Neural cell (in vitro differentiated cells): Measurements from ENCODE around the gene RSU1. TPM values are rescaled to one million over a fixed set of nuclear protein-coding genes. Genes with fewer than 3 reads are reported as not detected.
A peak's percentile ranks its signal among the peaks of the same experiment; 100 is the strongest.

Experiments used
- H2AFZ ChIP-seq: fragments of 200-600, 300-800 bp; sonication (generic), shearing (Covaris generic); 2 replicates; pipeline ENCODE4 v1.6.0; 2014; ENCODE audit warnings: low read depth, mild to moderate bottlenecking, antibody characterized with exemption, low read length, moderate library complexity
- H3F3A ChIP-seq: fragments of 200-600 bp; shearing (Covaris generic); 2 replicates; pipeline ENCODE4 v1.6.1; 2016; ENCODE audit warnings: mild to moderate bottlenecking, moderate library complexity, mixed read lengths, antibody characterized with exemption, low read length; ENCODE audit not compliant: insufficient read depth, poor library complexity, severe bottlenecking
- H3K27ac ChIP-seq: fragments of 200-600, 300-800 bp; sonication (generic), shearing (Covaris generic); 2 replicates; pipeline ENCODE4 v1.5.1; 2014; ENCODE audit warnings: mild to moderate bottlenecking, low read length, moderate library complexity
- H3K27me3 ChIP-seq: fragments of 300-800, 200-600 bp; sonication (generic), shearing (Covaris generic); 2 replicates; pipeline ENCODE4 v1.6.0; 2014; ENCODE audit warnings: mild to moderate bottlenecking, low read depth, low read length, moderate library complexity; ENCODE audit not compliant: insufficient read depth
- H3K36me3 ChIP-seq: fragments of 300-800, 200-600 bp; sonication (generic), shearing (Covaris generic); 2 replicates; pipeline ENCODE4 v1.5.1; 2014; ENCODE audit warnings: mild to moderate bottlenecking, antibody characterized with exemption, low read length, moderate library complexity; ENCODE audit not compliant: insufficient read depth
- H3K4me2 ChIP-seq: fragments of 300-800, 200-600 bp; sonication (generic), shearing (Covaris generic); 2 replicates; pipeline ENCODE4 v1.6.0; 2014; ENCODE audit warnings: mild to moderate bottlenecking, low read length
- H3K4me3 ChIP-seq: fragments of 300-800, 200-600 bp; sonication (generic), shearing (Covaris generic); 2 replicates; pipeline ENCODE4 v1.5.1; 2014; ENCODE audit warnings: mild to moderate bottlenecking, low read length, moderate library complexity
- H3K79me2 ChIP-seq: fragments of 200-600 bp; shearing (Covaris generic); replicated peaks from 2 replicates; pipeline ENCODE4 v1.6.0; 2014; ENCODE audit warnings: mild to moderate bottlenecking, low read length, moderate library complexity; ENCODE audit not compliant: insufficient read depth
- H3K9ac ChIP-seq: fragments of 300-800, 200-600 bp; sonication (generic), shearing (Covaris generic); 2 replicates; pipeline ENCODE4 v1.6.1; 2016; ENCODE audit warnings: mild to moderate bottlenecking, low read length, mixed read lengths
- H3K9me2 ChIP-seq: fragments of 200-600 bp; shearing (Covaris generic); 2 replicates; pipeline ENCODE4 v1.6.1; 2016; ENCODE audit warnings: mild to moderate bottlenecking, low read length, mixed read lengths; ENCODE audit not compliant: insufficient read depth
- H3K9me3 ChIP-seq: fragments of 200-600, 300-800 bp; sonication (generic), shearing (Covaris generic); 2 replicates; pipeline ENCODE4 v1.6.1; 2016; ENCODE audit warnings: mild to moderate bottlenecking, mixed run types, low read length, moderate library complexity, mixed read lengths
- H4K20me1 ChIP-seq: fragments of 200-600 bp; shearing (Covaris generic); 2 replicates; pipeline ENCODE4 v1.6.1; 2016; ENCODE audit warnings: mild to moderate bottlenecking, mixed run types; ENCODE audit not compliant: insufficient read depth
- CTCF ChIP-seq: fragments of 450-650 bp; IDR thresholded peaks from 2 replicates; pipeline ENCODE4 v1.5.1; 2014; ENCODE audit warnings: antibody characterized with exemption, mild to moderate bottlenecking, moderate library complexity; ENCODE audit not compliant: poor library complexity, severe bottlenecking
- EP300 ChIP-seq: fragments of 450-650 bp; conservative IDR thresholded peaks from 2 replicates; pipeline ENCODE4 v1.6.1; 2014; ENCODE audit warnings: antibody characterized with exemption, mild to moderate bottlenecking, moderate library complexity; ENCODE audit not compliant: poor library complexity, severe bottlenecking
- POLR2AphosphoS5 ChIP-seq: IDR thresholded peaks from 2 replicates; pipeline ENCODE4 v1.6.1; 2012
- RAD21 ChIP-seq: fragments of 450-650 bp; conservative IDR thresholded peaks from 2 replicates; pipeline ENCODE4 v1.6.1; 2014; ENCODE audit warnings: antibody characterized with exemption, mild to moderate bottlenecking, moderate library complexity
- REST ChIP-seq: IDR thresholded peaks from 2 replicates; pipeline ENCODE4 v1.6.1; 2012; ENCODE audit warnings: borderline replicate concordance
- SMC3 ChIP-seq: fragments of 450-650 bp; conservative IDR thresholded peaks from 2 replicates; pipeline ENCODE4 v1.6.1; 2014; ENCODE audit warnings: antibody characterized with exemption, mild to moderate bottlenecking, moderate library complexity; ENCODE audit not compliant: poor library complexity
- polyA plus RNA-seq: library from polyadenylated mRNA; depleted of rRNA; stranded (reverse); fragments of >200 nt; gene quantifications from 2 replicates; pipeline ENCODE4 v1.2.3, GENCODE V29; 2014

Gene RSU1
- polyA plus RNA-seq, 1 donor from 2014 or later = 18.7 TPM

DNA sequence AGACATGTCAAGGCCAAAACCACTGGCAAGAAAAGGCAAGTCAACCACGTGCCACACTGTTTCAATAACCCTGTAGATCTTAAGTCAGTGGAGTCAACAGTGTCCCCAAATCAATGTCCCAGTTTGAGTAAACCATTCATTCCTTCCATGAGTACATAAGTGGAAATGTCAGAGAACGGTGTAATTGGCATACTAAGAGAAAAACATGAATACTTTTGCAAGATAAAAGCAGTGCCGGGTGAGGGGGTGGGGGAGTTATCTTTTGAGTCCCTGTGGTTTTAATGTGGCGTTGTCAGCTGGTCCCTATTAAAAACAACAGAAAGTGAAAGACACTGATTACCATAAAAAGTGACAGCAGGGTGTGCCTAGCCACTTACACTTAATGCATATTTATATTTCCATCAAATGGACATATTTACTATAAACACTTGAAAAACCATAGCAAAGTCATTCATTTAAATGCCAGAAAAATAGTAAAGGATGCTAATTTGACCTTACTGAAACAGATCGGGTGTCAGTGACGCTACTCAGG, 37.8 kb downstream of the RSU1 start:
- no peaks in the 10 kb centered on the region for H3K27me3 ChIP-seq
- peak; percentile 29 for TF ChIP-seq POLR2AphosphoS5
- no peak for TF ChIP-seq REST
- TF ChIP-seq EP300 = peak; percentile 30
- peaks cover 3% of the 10 kb centered on the region for H3K9me3 ChIP-seq
- no peaks in the 10 kb centered on the region for H3K36me3 ChIP-seq
- H3F3A ChIP-seq = no peaks in the 10 kb centered on the region
- H3K4me2 ChIP-seq = no peak overlapping the region
- H2AFZ ChIP-seq = no peak overlapping the region
- H3K79me2 ChIP-seq = no peaks in the 10 kb centered on the region
- no peak overlapping the region for H3K27ac ChIP-seq
- no peak overlapping the region for H3K9ac ChIP-seq
- H3K9me2 ChIP-seq = no peaks in the 10 kb centered on the region
- H3K4me3 ChIP-seq = no peak overlapping the region
- H4K20me1 ChIP-seq = no peaks in the 10 kb centered on the region

DNA sequence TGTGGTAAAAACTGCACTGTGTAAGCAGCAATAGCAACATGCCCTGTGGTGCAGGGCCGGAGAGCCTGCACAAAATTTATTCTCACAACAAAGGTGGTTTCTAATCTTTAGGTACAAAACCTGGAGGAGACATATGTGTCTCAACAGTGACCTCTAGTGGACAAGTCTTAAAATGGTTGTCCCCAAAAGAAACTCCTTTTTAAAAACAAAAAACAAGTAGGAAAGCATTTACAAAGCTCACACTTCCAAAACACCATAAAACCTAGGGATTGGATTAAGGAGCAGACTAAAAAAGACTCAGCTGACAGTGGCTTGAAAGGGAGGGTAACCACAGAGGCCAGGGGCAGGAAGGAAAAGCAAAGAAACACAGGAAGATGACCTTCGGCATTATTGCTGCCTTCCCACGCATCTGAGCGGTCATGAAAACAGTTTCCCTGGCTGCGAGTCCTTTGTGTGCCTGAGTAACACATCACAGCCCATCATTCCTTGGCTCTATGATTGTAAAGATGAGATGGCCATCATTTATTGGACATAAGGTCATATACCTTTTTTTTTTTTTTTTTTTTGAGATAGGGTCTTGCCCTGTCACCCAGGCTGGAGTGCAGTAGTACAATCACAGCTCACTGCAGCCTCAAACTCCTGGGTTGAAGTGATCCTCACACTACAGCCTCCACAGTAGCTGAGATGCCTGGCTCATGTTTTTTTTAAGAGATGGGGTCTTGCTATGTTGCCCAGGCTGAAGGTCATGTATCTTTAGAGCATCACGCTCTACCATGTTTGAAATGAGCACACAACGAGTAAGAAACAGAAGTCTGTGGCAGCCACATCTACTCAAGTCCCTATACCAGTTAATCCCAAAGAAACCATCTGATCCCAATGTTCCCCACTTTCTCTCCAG, 39.5 kb downstream of the RSU1 start:
- no peak overlapping the region for H3K27ac ChIP-seq
- H3F3A ChIP-seq = no peaks in the 10 kb centered on the region
- H3K9ac ChIP-seq = no peak overlapping the region
- no peaks in the 10 kb centered on the region for H3K36me3 ChIP-seq
- no peak overlapping the region for H3K4me2 ChIP-seq
- H2AFZ ChIP-seq = no peak overlapping the region
- no peaks in the 10 kb centered on the region for H3K79me2 ChIP-seq
- no peak overlapping the region for H3K4me3 ChIP-seq
- H3K9me3 ChIP-seq = no peaks in the 10 kb centered on the region
- peak; percentile 93 for TF ChIP-seq RAD21
- no peak for TF ChIP-seq POLR2AphosphoS5
- TF ChIP-seq EP300 = no peak
- TF ChIP-seq REST = no peak
- TF ChIP-seq SMC3 = peak; percentile 94
- TF ChIP-seq CTCF = peak; percentile 89
- no peaks in the 10 kb centered on the region for H3K9me2 ChIP-seq
- H3K27me3 ChIP-seq = no peaks in the 10 kb centered on the region
- H4K20me1 ChIP-seq = no peaks in the 10 kb centered on the region
